Panc1 (cell line): ENCODE measurements around the gene CCDC175. TPM values are rescaled to one million over a fixed set of nuclear protein-coding genes. Genes with fewer than 3 reads are reported as not detected.

Experiments used
- ATAC-seq: fragments of 200-7000 bp; cut with Tn5 transposase; 2 replicates; pipeline ENCODE4 v1.9.1; 2020; ENCODE audit warnings: mild to moderate bottlenecking, moderate library complexity
- BruUV-seq: library from RNA; stranded (reverse); fragments of 400-500 nt; replicated peaks from 2 replicates; lab custom pipeline; 2021; lab: Mats Ljungman, UMichigan
- CTCF ChIA-PET: fragments of 300-600 bp; sonication (Branson Sonifier 250); formaldehyde crosslinking; loops from one replicate; lab custom pipeline; 2022; ENCODE audit warnings: antibody characterized with exemption; lab: Charles Lee
- POLR2A ChIA-PET: fragments of 300-600 bp; sonication (Branson Sonifier 250); formaldehyde crosslinking; loops from one replicate; lab custom pipeline; 2022; ENCODE audit warnings: antibody characterized with exemption; lab: Charles Lee
- DNase-seq: peaks from one replicate; pipeline ENCODE4 v3.0.0-alpha.2; 2010; ENCODE audit warnings: low read depth, low spot score
- H3K27ac ChIP-seq: 2 replicates; pipeline ENCODE4 v1.5.1; 2011; ENCODE audit warnings: mild to moderate bottlenecking, low read length, inconsistent platforms
- H3K27me3 ChIP-seq: fragments of 200-500 bp; sonication (Bioruptor generic); 2 replicates; pipeline ENCODE4 v1.6.0; 2014; ENCODE audit warnings: low read length, inconsistent platforms; ENCODE audit not compliant: control insufficient read depth, insufficient read depth
- H3K36me3 ChIP-seq: fragments of 200-500 bp; sonication (Bioruptor generic); 2 replicates; pipeline ENCODE4 v1.5.1; 2014; ENCODE audit warnings: inconsistent platforms, mild to moderate bottlenecking, low read length, moderate library complexity; ENCODE audit not compliant: control insufficient read depth, insufficient read depth
- H3K4me1 ChIP-seq: 2 replicates; pipeline ENCODE4 v1.5.1; 2011; ENCODE audit warnings: inconsistent platforms, mild to moderate bottlenecking, low read length, moderate library complexity; ENCODE audit not compliant: control insufficient read depth, insufficient read depth
- H3K4me3 ChIP-seq, 2 experiments: 2 replicates each; pipeline ENCODE4 v1.5.1; 2011 to 2012; ENCODE audit warnings: low read depth in 2 of 2, low read length in 2 of 2, mild to moderate bottlenecking in 2 of 2, inconsistent platforms in 1 of 2, moderate library complexity in 1 of 2
- H3K9me3 ChIP-seq: fragments of 200-500 bp; sonication (Bioruptor generic); 2 replicates; pipeline ENCODE4 v1.5.1; 2014; ENCODE audit warnings: low read depth, mild to moderate bottlenecking, inconsistent platforms, low read length, moderate library complexity; ENCODE audit not compliant: control insufficient read depth, insufficient read depth
- CTCF ChIP-seq: fragments of 450-650 bp; IDR thresholded peaks from 2 replicates; pipeline ENCODE4 v1.5.1; 2017; ENCODE audit warnings: mild to moderate bottlenecking
- POLR2AphosphoS5 ChIP-seq: IDR thresholded peaks from 2 replicates; pipeline ENCODE4 v1.6.1; 2012; ENCODE audit warnings: mild to moderate bottlenecking, low read depth, low read length, moderate library complexity
- SIN3A ChIP-seq: IDR thresholded peaks from 2 replicates; pipeline ENCODE4 v1.6.1; 2012; ENCODE audit warnings: low read depth, mild to moderate bottlenecking, low read length, moderate library complexity, borderline replicate concordance; ENCODE audit not compliant: insufficient read depth
- TCF7L2 ChIP-seq: IDR thresholded peaks from 2 replicates; pipeline ENCODE4 v1.6.1; 2011; ENCODE audit warnings: mild to moderate bottlenecking, low read depth, low read length, inconsistent platforms
- in situ Hi-C: cut with HindIII; loops from 2 replicates; pipeline ENCODE4 v1.10.0; 2016; ENCODE audit warnings: low sequenced_read_pairs, low pct_unique_long_range_greater_than_20kb
- intact Hi-C: fragments of 100-400 bp; cut with micrococcal nuclease; formaldehyde crosslinking; loops from one replicate; pipeline ENCODE4 v1.10.0; 2022; ENCODE audit not compliant: unreplicated experiment
- total RNA-seq: library from RNA; stranded (reverse); gene quantifications from one replicate; pipeline ENCODE4 v1.2.1, GENCODE V29; 2021; ENCODE audit not compliant: unreplicated experiment
- TF ChIP-seq, protein P1 (sequence below), 2 experiments: IDR thresholded peaks; 2 replicates each; pipeline ENCODE4 v1.6.1; 2011 to 2012; ENCODE audit warnings: low read depth in 2 of 2, control low read depth in 1 of 2, low read length in 1 of 2, mild to moderate bottlenecking in 1 of 2, moderate library complexity in 1 of 2; ENCODE audit not compliant: insufficient read depth in 1 of 2

The CCDC175 gene
- total RNA-seq, 1 experiment from 2014 or later, result not detected

DNA sequence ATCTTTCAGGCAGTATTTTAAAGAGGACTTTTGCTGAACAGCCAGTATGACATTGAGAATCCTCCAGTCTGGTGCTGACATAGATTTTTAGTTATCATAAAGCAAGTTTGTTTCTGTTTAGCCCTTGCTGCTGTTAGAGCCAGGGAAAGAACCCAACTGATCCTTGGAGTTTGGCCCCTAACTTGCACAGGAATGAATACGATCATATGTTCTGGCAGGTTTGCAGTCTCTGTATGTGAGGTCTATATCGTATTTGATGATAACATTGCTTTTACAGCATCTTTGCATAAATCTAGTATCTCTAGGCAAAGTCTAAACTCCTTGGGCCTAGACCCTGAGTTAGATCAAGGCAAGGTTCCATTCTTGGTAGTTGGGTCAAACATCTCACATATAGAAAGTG is 4.3 kb upstream of the CCDC175 start:
- ATAC-seq, result no peak

GRCh38 chr14:59570122-59570521 is 6.5 kb downstream of the CCDC175 start:
- intact Hi-C loops, result loop anchor here (10.0 kb wide), 1 partner anchor 445 kb away; no protein-coding TSS in a partner anchor
- POLR2A ChIA-PET, result no interaction called here

More for the DNA sequence above, 4.3 kb upstream of the CCDC175 start:
- Histone ChIP-seq H3K36me3 (no peaks in the 10 kb centered on the region), H3K4me3 (no peak overlapping the region), H3K27ac (no peak overlapping the region), H3K4me1 (no peaks in the 10 kb centered on the region), H3K27me3 (no peaks in the 10 kb centered on the region), H3K9me3 (no peaks in the 10 kb centered on the region)
- no peak for TF ChIP-seq POLR2AphosphoS5
- TF ChIP-seq, protein P1, sequence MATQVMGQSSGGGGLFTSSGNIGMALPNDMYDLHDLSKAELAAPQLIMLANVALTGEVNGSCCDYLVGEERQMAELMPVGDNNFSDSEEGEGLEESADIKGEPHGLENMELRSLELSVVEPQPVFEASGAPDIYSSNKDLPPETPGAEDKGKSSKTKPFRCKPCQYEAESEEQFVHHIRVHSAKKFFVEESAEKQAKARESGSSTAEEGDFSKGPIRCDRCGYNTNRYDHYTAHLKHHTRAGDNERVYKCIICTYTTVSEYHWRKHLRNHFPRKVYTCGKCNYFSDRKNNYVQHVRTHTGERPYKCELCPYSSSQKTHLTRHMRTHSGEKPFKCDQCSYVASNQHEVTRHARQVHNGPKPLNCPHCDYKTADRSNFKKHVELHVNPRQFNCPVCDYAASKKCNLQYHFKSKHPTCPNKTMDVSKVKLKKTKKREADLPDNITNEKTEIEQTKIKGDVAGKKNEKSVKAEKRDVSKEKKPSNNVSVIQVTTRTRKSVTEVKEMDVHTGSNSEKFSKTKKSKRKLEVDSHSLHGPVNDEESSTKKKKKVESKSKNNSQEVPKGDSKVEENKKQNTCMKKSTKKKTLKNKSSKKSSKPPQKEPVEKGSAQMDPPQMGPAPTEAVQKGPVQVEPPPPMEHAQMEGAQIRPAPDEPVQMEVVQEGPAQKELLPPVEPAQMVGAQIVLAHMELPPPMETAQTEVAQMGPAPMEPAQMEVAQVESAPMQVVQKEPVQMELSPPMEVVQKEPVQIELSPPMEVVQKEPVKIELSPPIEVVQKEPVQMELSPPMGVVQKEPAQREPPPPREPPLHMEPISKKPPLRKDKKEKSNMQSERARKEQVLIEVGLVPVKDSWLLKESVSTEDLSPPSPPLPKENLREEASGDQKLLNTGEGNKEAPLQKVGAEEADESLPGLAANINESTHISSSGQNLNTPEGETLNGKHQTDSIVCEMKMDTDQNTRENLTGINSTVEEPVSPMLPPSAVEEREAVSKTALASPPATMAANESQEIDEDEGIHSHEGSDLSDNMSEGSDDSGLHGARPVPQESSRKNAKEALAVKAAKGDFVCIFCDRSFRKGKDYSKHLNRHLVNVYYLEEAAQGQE (IDR thresholded peaks at IDR 0.05; ENCODE audit: insufficient read depth in 1 of 2, low read depth in 2 of 2, low read length in 1 of 2), result no peak
- no peak for TF ChIP-seq TCF7L2
- no peak for TF ChIP-seq CTCF
- no peak for TF ChIP-seq SIN3A
- ChIA-PET POLR2A (interaction anchor here (0.6 kb wide), 1 partner anchor 20 kb away, joined by 3 read pairs; no protein-coding TSS in a partner anchor), CTCF (no interaction called here)
- DNase-seq, result no peak
- intact Hi-C loops, result no loop called here
- BruUV-seq, result no TSS peak
- in situ Hi-C loops, result no loop called here

GRCh38 chr14:59566725-59567124 is 9.9 kb downstream of the CCDC175 start:
- BruUV-seq, result no TSS peak
- ATAC-seq, result no peak
- DNase-seq, result no peak
- Histone ChIP-seq H3K36me3 (no peaks in the 10 kb centered on the region), H3K9me3 (no peaks in the 10 kb centered on the region), H3K4me1 (no peaks in the 10 kb centered on the region), H3K4me3 (no peak overlapping the region), H3K27ac (no peak overlapping the region), H3K27me3 (no peaks in the 10 kb centered on the region)
- in situ Hi-C loops (no loop called here), intact Hi-C loops (no loop called here)
- POLR2A ChIA-PET, result interaction anchor here (0.6 kb wide), 1 partner anchor 80 kb away, joined by 4 read pairs; no protein-coding TSS in a partner anchor
- TF ChIP-seq TCF7L2, result no peak
- TF ChIP-seq, protein P1 (IDR thresholded peaks at IDR 0.05; ENCODE audit: insufficient read depth in 1 of 2, low read depth in 2 of 2, low read length in 1 of 2), result no peak
- TF ChIP-seq POLR2AphosphoS5, result no peak
- TF ChIP-seq SIN3A, result no peak
- no peak for TF ChIP-seq CTCF
- CTCF ChIA-PET, result no interaction called here

More at GRCh38 chr14:59570122-59570521, 6.5 kb downstream of the CCDC175 start:
- no peak for ATAC-seq
- CTCF ChIA-PET, result no interaction called here
- Histone ChIP-seq H3K4me3 (no peak overlapping the region), H3K27me3 (no peaks in the 10 kb centered on the region), H3K36me3 (no peaks in the 10 kb centered on the region), H3K4me1 (no peaks in the 10 kb centered on the region), H3K27ac (no peak overlapping the region), H3K9me3 (no peaks in the 10 kb centered on the region)
- TF ChIP-seq SIN3A (no peak), TCF7L2 (no peak)
- BruUV-seq, result no TSS peak
- in situ Hi-C loops, result no loop called here
- no peak for DNase-seq
